Uterus (tissue), 4 donors: ENCODE data around the gene SETD9. TPM values are rescaled to one million over a fixed set of nuclear protein-coding genes. Genes with fewer than 3 reads are reported as not detected.

Source experiments
- DNase-seq, 2 donors: peaks; one replicate each; pipeline ENCODE4 v3.0.0-alpha.2; 2019 to 2020
- H3K27ac ChIP-seq, 2 donors: fragments of 200-600 bp; sonication (generic); 1 replicate in 1 of 2; 2 replicates in 1 of 2; pipeline ENCODE4 v1.5.1; 2016 to 2018
- H3K27me3 ChIP-seq, 2 donors: fragments of 200-600 bp; sonication (generic); one replicate each; pipeline ENCODE4 v1.5.1; 2018 to 2019; ENCODE audit warnings: control low read depth in 1 of 2
- H3K36me3 ChIP-seq, 2 donors: fragments of 200-600 bp; sonication (generic); one replicate each; pipeline ENCODE4 v1.5.1; 2019; ENCODE audit warnings: control low read depth in 1 of 2
- H3K4me1 ChIP-seq, 2 donors: fragments of 200-600 bp; sonication (generic); one replicate each; pipeline ENCODE4 v1.5.1; 2018 to 2019; ENCODE audit warnings: control low read depth in 1 of 2
- H3K4me3 ChIP-seq, 2 donors: fragments of 200-600 bp; sonication (generic); 1 replicate in 1 of 2; 2 replicates in 1 of 2; pipeline ENCODE4 v1.5.1; 2018 to 2019; ENCODE audit warnings: mild to moderate bottlenecking in 1 of 2
- H3K9me3 ChIP-seq, 2 donors: fragments of 200-600 bp; sonication (generic); one replicate each; pipeline ENCODE4 v1.5.1; 2019; ENCODE audit warnings: control low read depth in 1 of 2
- POLR2A ChIP-seq, 2 donors: fragments of 450-650 bp; IDR thresholded peaks; one replicate each; pipeline ENCODE4 v1.6.1; 2016; ENCODE audit warnings: antibody characterized with exemption in 2 of 2, mild to moderate bottlenecking in 1 of 2, moderate library complexity in 1 of 2
- intact Hi-C: fragments of 100-400 bp; cut with DNase I; formaldehyde crosslinking; loops from one replicate; pipeline ENCODE4 v1.15.1; 2023; ENCODE audit warnings: low total_unique reads
- total RNA-seq, 4 donors: library from RNA; depleted of rRNA in 3 of 4; stranded (reverse); fragments of >200 nt in 3 of 4; gene quantifications; one replicate each; pipeline versions ENCODE4 v1.1.0 to v1.2.4, GENCODE V29; 2014 to 2023
- TF ChIP-seq, protein P1 (sequence below), 4 experiments: fragments of 200-600 bp in 2 of 4; fragments of 450-650 bp in 2 of 4; sonication (generic) in 2 of 4; IDR thresholded peaks; one replicate each; pipeline ENCODE4 v1.5.1; 2016 to 2019; ENCODE audit warnings: antibody characterized with exemption in 4 of 4, mild to moderate bottlenecking in 2 of 4, moderate library complexity in 1 of 4
- donor health status: DM: yes; HTN: yes; CAD: no.

Gene SETD9
- total RNA-seq, 4 donors from 2014 or later, result 1.5 to 7.2 (median 3.1) TPM

DNA sequence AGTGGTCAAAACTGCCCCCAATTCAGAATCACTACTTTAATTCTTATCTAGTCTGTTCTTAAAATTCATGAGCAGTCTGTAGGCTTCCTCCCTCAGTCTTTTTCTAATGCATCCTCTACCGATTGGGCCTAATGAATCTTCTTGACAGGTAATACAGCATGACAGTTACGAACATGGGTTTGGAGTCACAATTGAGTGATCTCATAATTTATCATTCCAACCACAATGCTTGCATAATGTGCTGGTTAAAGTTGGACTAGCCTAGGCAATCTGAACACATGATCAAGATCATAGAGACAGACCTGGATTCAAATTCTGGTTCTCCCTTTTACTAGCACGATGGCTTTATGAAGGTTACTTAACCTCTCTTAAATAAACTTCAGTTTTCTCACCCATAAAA lies 33.1 kb upstream of the SETD9 start:
- no peaks in the 10 kb centered on the region for H3K4me1 ChIP-seq
- no peak for TF ChIP-seq POLR2A (IDR thresholded peaks at IDR 0.05)
- TF ChIP-seq, protein P1, sequence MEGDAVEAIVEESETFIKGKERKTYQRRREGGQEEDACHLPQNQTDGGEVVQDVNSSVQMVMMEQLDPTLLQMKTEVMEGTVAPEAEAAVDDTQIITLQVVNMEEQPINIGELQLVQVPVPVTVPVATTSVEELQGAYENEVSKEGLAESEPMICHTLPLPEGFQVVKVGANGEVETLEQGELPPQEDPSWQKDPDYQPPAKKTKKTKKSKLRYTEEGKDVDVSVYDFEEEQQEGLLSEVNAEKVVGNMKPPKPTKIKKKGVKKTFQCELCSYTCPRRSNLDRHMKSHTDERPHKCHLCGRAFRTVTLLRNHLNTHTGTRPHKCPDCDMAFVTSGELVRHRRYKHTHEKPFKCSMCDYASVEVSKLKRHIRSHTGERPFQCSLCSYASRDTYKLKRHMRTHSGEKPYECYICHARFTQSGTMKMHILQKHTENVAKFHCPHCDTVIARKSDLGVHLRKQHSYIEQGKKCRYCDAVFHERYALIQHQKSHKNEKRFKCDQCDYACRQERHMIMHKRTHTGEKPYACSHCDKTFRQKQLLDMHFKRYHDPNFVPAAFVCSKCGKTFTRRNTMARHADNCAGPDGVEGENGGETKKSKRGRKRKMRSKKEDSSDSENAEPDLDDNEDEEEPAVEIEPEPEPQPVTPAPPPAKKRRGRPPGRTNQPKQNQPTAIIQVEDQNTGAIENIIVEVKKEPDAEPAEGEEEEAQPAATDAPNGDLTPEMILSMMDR (IDR thresholded peaks at IDR 0.05), result no peak
- H3K27me3 ChIP-seq, result no peaks in the 10 kb centered on the region
- no peaks in the 10 kb centered on the region for H3K36me3 ChIP-seq
- intact Hi-C loops, result no loop called here
- H3K9me3 ChIP-seq, result no peaks in the 10 kb centered on the region
- no peak overlapping the region for H3K27ac ChIP-seq
- DNase-seq, result no peak
- no peak overlapping the region for H3K4me3 ChIP-seq

DNA sequence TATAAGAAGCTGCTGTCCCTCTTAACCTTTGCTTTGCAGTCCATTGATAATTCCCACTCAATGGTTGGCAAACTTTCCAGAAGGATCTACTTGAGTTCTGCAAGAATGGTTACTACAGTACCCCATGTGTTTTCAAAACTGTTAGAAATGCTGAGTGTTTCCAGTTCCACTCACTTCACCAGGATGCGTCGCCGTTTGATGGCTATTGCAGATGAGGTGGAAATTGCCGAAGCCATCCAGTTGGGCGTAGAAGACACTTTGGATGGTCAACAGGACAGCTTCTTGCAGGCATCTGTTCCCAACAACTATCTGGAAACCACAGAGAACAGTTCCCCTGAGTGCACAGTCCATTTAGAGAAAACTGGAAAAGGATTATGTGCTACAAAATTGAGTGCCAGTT lies 27.8 kb upstream of the SETD9 start:
- H3K9me3 ChIP-seq, result no peaks in the 10 kb centered on the region
- H3K4me3 ChIP-seq, result no peak overlapping the region
- H3K4me1 ChIP-seq, result no peaks in the 10 kb centered on the region
- intact Hi-C loops, result no loop called here
- H3K27me3 ChIP-seq, result no peaks in the 10 kb centered on the region
- no peaks in the 10 kb centered on the region for H3K36me3 ChIP-seq
- no peak overlapping the region for H3K27ac ChIP-seq
- TF ChIP-seq POLR2A (IDR thresholded peaks at IDR 0.05), result no peak
- TF ChIP-seq, protein P1 (IDR thresholded peaks at IDR 0.05), result no peak
- DNase-seq, result no peak

DNA sequence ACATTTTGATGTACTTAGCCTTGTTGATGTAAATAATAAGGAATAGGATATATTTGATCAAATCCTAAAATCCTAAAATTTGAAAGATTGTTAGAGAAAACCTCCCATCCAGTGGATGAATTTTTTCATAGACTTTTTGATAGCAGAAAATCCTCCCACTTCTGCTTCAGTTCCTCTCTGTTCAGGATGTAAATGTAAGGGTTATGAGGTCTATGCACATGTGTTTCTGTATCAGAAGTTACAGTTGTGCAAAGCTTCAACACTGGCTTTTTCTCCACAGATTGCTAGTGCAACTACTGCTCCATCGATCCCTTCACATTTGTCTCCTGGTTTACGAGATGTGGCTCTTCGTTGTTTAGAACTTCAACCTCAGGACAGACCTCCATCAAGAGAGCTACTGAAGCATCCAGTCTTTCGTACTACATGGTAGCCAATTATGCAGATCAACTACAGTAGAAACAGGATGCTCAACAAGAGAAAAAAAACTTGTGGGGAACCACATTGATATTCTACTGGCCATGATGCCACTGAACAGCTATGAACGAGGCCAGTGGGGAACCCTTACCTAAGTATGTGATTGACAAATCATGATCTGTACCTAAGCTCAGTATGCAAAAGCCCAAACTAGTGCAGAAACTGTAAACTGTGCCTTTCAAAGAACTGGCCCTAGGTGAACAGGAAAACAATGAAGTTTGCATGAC lies 16.0 kb upstream of the SETD9 start:
- no peak for TF ChIP-seq POLR2A (IDR thresholded peaks at IDR 0.05)
- TF ChIP-seq, protein P1 (IDR thresholded peaks at IDR 0.05), result no peak
- Histone ChIP-seq H3K36me3 (no peaks in the 10 kb centered on the region), H3K4me1 (no peaks in the 10 kb centered on the region), H3K9me3 (no peaks in the 10 kb centered on the region), H3K27me3 (no peaks in the 10 kb centered on the region), H3K27ac (no peak overlapping the region), H3K4me3 (no peak overlapping the region)
- intact Hi-C loops, result no loop called here
- no peak for DNase-seq

DNA sequence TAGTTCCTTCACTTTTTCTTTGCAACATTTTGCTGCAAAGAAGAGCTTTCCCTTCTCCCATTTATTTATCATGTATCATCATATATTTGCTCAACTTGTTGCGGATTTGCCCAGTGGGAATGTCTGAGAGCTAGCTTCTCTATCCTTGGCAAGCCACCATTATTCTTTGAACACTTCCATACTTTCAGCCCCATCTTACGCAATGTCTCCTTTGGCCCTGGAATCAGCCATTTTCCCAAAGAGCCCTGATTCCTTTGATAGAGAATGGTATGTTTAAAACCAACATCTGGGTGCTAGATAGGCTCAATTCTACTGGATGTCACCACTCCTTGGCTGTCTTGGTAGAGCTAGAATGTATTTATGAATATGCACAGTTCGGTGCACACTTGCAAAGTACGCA lies 12.6 kb upstream of the SETD9 start:
- Histone ChIP-seq H3K27ac (no peak overlapping the region), H3K4me3 (no peak overlapping the region), H3K27me3 (no peaks in the 10 kb centered on the region), H3K4me1 (no peaks in the 10 kb centered on the region), H3K36me3 (no peaks in the 10 kb centered on the region), H3K9me3 (no peaks in the 10 kb centered on the region)
- TF ChIP-seq, protein P1 (IDR thresholded peaks at IDR 0.05), result no peak
- no peak for TF ChIP-seq POLR2A (IDR thresholded peaks at IDR 0.05)
- intact Hi-C loops, result no loop called here
- no peak for DNase-seq

DNA sequence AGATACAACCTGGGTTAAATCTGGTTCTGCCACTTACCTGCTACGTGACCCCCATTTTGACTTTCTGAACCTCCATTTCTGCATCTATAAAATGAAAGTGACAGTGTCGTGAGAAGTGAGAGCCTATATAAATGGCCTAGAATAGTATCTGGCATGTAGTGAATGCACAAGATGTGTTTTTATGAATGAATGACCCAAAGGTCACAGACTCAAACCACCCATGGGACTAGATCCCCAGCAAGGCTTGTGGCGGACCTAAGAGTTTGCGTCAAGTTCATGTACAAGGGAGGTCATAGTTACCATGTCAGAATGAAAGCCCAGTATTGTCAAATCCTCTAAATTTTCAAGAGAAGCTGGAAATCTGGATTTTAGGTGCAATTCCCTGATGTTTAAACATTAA lies 11.2 kb upstream of the SETD9 start:
- H3K36me3 ChIP-seq, result no peaks in the 10 kb centered on the region

More for the DNA sequence above, 11.2 kb upstream of the SETD9 start:
- Histone ChIP-seq H3K27me3 (no peaks in the 10 kb centered on the region), H3K9me3 (no peaks in the 10 kb centered on the region), H3K4me3 (no peak overlapping the region), H3K27ac (no peak overlapping the region), H3K4me1 (no peaks in the 10 kb centered on the region)
- intact Hi-C loops, result no loop called here
- TF ChIP-seq POLR2A (IDR thresholded peaks at IDR 0.05), result no peak
- TF ChIP-seq, protein P1 (IDR thresholded peaks at IDR 0.05), result no peak
- DNase-seq, result no peak
